Astrocyte of the cerebellum (primary cell): ENCODE data around the gene OSBPL10.

Experiments
- DNase-seq: peaks from one replicate; pipeline ENCODE4 v3.0.0-alpha.2; 2011; ENCODE audit warnings: low read depth
- H3K4me3 ChIP-seq: 2 replicates; pipeline ENCODE4 v1.5.1; 2011; ENCODE audit warnings: mild to moderate bottlenecking, low read depth, low read length, moderate library complexity
- CTCF ChIP-seq: IDR thresholded peaks from 2 replicates; pipeline ENCODE4 v1.5.1; 2012; ENCODE audit warnings: low read length, low read depth, moderate library complexity, mild to moderate bottlenecking; ENCODE audit errors: missing control alignments
- in situ Hi-C: cut with HindIII; loops from 2 replicates; pipeline ENCODE4 v1.10.0; 2017; ENCODE audit warnings: low sequenced_read_pairs

Gene OSBPL10

DNA sequence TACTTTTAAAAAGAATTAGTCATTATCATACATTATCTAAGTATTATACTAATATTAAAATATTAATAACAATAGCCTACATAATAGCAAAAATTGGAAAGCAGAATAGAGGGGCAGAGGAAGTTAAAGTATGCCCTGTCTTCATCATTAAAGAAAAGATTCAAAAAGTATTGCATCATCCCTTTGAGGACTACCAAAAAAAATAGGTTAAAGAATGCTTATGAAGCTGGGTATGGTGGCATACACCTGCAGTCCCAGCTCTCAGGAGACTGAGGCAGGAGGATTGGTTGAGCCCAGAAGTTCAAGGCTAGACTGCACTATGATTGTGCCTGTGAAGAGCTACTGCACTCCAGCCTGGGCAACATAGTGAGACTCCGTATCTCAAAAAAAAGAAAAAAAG, 240.7 kb downstream of the OSBPL10 start:
- no peak for DNase-seq
- in situ Hi-C loops, result no loop called here
- TF ChIP-seq CTCF, result no peak
- H3K4me3 ChIP-seq, result no peak overlapping the region

GRCh38 chr3:31738412-31738811, 242.7 kb downstream of the OSBPL10 start:
- in situ Hi-C loops, result no loop called here
- no peak for DNase-seq
- TF ChIP-seq CTCF, result no peak
- H3K4me3 ChIP-seq, result no peak overlapping the region

GRCh38 chr3:31735667-31736066, 245.4 kb downstream of the OSBPL10 start:
- TF ChIP-seq CTCF, result no peak

DNA sequence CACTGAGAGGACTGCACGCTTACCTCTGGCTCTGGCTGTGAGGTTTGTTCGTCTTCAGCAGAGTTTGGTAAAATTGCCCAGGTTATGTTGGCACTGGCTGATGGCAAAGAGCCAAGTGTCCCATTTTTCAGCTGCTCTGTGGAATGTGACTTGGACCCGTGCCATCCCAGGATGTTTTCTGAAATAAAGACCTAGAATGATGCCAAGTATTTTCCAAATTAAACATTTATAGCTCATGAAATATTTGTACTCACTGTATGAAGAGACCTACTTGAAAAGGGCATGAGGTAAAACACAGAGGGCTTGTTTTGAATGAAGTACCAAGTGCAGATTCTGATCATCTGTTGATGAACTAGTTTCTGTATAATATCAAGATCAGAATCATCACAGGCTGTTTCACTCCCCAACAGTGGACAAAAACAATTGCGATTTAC, 247.8 kb downstream of the OSBPL10 start:
- in situ Hi-C loops, result no loop called here
- DNase-seq, result no peak
- TF ChIP-seq CTCF, result no peak

More at GRCh38 chr3:31735667-31736066, 245.4 kb downstream of the OSBPL10 start:
- no peak overlapping the region for H3K4me3 ChIP-seq
- no peak for DNase-seq
- in situ Hi-C loops, result no loop called here

DNA sequence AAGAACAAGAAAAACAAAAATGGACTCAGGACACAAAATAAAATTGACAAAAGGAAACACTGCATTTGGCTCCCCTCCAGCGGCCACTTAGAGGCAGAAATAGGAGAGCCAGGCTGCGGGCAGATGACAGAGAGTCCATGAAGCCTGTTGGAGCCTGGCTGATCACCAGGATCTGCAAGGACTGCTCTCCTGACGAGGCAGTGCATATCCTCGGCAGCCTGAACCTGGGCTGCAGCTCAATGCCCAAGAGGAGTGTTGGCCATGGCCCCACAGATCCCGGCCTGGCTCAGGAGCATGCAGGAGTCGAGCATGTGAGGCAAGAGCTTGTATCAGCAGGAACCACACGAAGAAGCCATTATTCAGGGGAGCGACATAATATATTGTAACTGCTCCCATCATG, 248.5 kb downstream of the OSBPL10 start:
- TF ChIP-seq CTCF, result no peak
- DNase-seq, result no peak
- in situ Hi-C loops, result no loop called here
- no peak overlapping the region for H3K4me3 ChIP-seq

More for the DNA sequence above, 247.8 kb downstream of the OSBPL10 start:
- no peak overlapping the region for H3K4me3 ChIP-seq

GRCh38 chr3:31729573-31729972, 251.5 kb downstream of the OSBPL10 start:
- no peak overlapping the region for H3K4me3 ChIP-seq
- DNase-seq, result no peak
- in situ Hi-C loops, result no loop called here
- no peak for TF ChIP-seq CTCF

DNA sequence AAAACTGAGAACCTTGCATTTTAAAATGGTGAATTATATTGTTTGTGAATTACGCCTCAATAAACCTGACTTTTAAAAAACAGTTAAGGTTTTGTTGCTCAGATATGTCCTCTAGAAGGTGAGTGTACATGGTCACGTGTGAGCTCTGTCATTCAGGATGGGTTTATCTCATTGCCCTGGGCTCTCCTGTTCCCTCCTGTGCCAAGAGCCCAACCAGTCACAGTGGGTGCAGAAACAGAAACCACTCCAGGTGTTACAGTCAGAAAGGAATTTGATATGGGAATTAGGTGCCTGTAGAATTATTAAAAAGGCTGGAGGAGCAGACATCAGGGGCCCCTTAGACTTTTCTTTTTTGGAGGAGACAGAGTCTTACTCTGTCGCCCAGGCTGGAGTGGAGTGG, 252.0 kb downstream of the OSBPL10 start:
- no peak overlapping the region for H3K4me3 ChIP-seq
- no peak for DNase-seq
- in situ Hi-C loops, result no loop called here
- no peak for TF ChIP-seq CTCF
